Urinary bladder (tissue), 4 donors: ENCODE data around the gene ATP11A. TPM values are rescaled to one million over a fixed set of nuclear protein-coding genes. Genes with fewer than 3 reads are reported as not detected.

Experiments
- DNase-seq: peaks from one replicate; pipeline ENCODE4 v3.0.0-alpha.2; 2015; ENCODE audit errors: extremely low spot score
- H3K27ac ChIP-seq: one replicate; pipeline ENCODE4 v1.5.1; 2013; ENCODE audit warnings: low read depth, mild to moderate bottlenecking, moderate library complexity
- H3K36me3 ChIP-seq: one replicate; pipeline ENCODE4 v1.6.1; 2013; ENCODE audit warnings: mild to moderate bottlenecking, moderate library complexity; ENCODE audit not compliant: insufficient read depth
- H3K4me1 ChIP-seq: one replicate; pipeline ENCODE4 v1.6.1; 2013; ENCODE audit warnings: mild to moderate bottlenecking, moderate library complexity; ENCODE audit not compliant: insufficient read depth
- H3K4me3 ChIP-seq: one replicate; pipeline ENCODE4 v1.5.1; 2013; ENCODE audit warnings: low read depth, low read length
- WGBS: extraction: QIAGEN DNeasy Blood & Tissue Kit; methylation state at CpG from one replicate; pipeline ENCODE4 v1.1.7; 2013; 5-methylcytosine and 5-hydroxymethylcytosine counted together
- polyA plus RNA-seq: library from polyadenylated mRNA; stranded (reverse); fragments of 200-250 nt; gene quantifications from one replicate; pipeline ENCODE4 v1.2.3, GENCODE V29; 2013
- total RNA-seq: library from RNA; depleted of rRNA; stranded (reverse); fragments of >200 nt; gene quantifications from one replicate; pipeline ENCODE4 v1.2.3, GENCODE V29; 2014
- donor health status: healthy with polysubstance abuse.
- donor health status: healthy.

The ATP11A gene
- total and polyA plus RNA-seq, 2 donors: 11.4 to 26.2 TPM

GRCh38 chr13:112932971-112933370 is 243.1 kb downstream of the ATP11A start:
- no peak overlapping the region for H3K27ac ChIP-seq
- H3K4me3 ChIP-seq: no peak overlapping the region
- no peaks in the 10 kb centered on the region for H3K36me3 ChIP-seq
- 91% methylated on average over 9 of the region's 9 CpGs for WGBS
- no peak for DNase-seq
- H3K4me1 ChIP-seq: no peaks in the 10 kb centered on the region

- WGBS: 91% methylated on average over 7 of the region's 7 CpGs
- H3K36me3 ChIP-seq: no peaks in the 10 kb centered on the region
- no peak for DNase-seq
- no peak overlapping the region for H3K27ac ChIP-seq
- H3K4me3 ChIP-seq: no peak overlapping the region
- no peaks in the 10 kb centered on the region for H3K4me1 ChIP-seq
These were observed 243.8 kb downstream of the ATP11A start for GRCh38 chr13:112933649-112934048.

- WGBS: 42% methylated on average over 6 of the region's 6 CpGs
- no peak for DNase-seq
- Histone ChIP-seq H3K27ac (no peak overlapping the region), H3K36me3 (no peaks in the 10 kb centered on the region), H3K4me3 (no peak overlapping the region), H3K4me1 (no peaks in the 10 kb centered on the region)
These were observed 244.2 kb downstream of the ATP11A start for GRCh38 chr13:112934078-112934477.

Other genes starting within 250 kb of the ATP11A start
- 34.0 TPM for gene TUBGCP3, start 101.9 kb upstream of the ATP11A start, total RNA-seq
- 23.4 TPM for gene TUBGCP3, start 101.9 kb upstream of the ATP11A start, polyA plus RNA-seq